Urinary bladder (tissue), 4 donors: ENCODE data around the gene MAGI3. TPM values are rescaled to one million over a fixed set of nuclear protein-coding genes. Genes with fewer than 3 reads are reported as not detected.
"Not testable (repeated sequence)": the region's sequence is repeated elsewhere in the genome, so short reads cannot be mapped to it uniquely, and the experiment has no call there.

Source experiments
- DNase-seq: peaks from one replicate; pipeline ENCODE4 v3.0.0-alpha.2; 2015; ENCODE audit errors: extremely low spot score
- H3K27ac ChIP-seq: one replicate; pipeline ENCODE4 v1.5.1; 2013; ENCODE audit warnings: low read depth, mild to moderate bottlenecking, moderate library complexity
- H3K36me3 ChIP-seq: one replicate; pipeline ENCODE4 v1.6.1; 2013; ENCODE audit warnings: mild to moderate bottlenecking, moderate library complexity; ENCODE audit not compliant: insufficient read depth
- H3K4me1 ChIP-seq: one replicate; pipeline ENCODE4 v1.6.1; 2013; ENCODE audit warnings: mild to moderate bottlenecking, moderate library complexity; ENCODE audit not compliant: insufficient read depth
- H3K4me3 ChIP-seq: one replicate; pipeline ENCODE4 v1.5.1; 2013; ENCODE audit warnings: low read depth, low read length
- WGBS: extraction: QIAGEN DNeasy Blood & Tissue Kit; methylation state at CpG from one replicate; pipeline ENCODE4 v1.1.7; 2013; 5-methylcytosine and 5-hydroxymethylcytosine counted together
- polyA plus RNA-seq: library from polyadenylated mRNA; stranded (reverse); fragments of 200-250 nt; gene quantifications from one replicate; pipeline ENCODE4 v1.2.3, GENCODE V29; 2013
- total RNA-seq: library from RNA; depleted of rRNA; stranded (reverse); fragments of >200 nt; gene quantifications from one replicate; pipeline ENCODE4 v1.2.3, GENCODE V29; 2014
- donor health status: healthy with polysubstance abuse.
- donor health status: healthy.

MAGI3 gene
- total and polyA plus RNA-seq, 2 donors = 6.1 to 34.7 TPM

DNA sequence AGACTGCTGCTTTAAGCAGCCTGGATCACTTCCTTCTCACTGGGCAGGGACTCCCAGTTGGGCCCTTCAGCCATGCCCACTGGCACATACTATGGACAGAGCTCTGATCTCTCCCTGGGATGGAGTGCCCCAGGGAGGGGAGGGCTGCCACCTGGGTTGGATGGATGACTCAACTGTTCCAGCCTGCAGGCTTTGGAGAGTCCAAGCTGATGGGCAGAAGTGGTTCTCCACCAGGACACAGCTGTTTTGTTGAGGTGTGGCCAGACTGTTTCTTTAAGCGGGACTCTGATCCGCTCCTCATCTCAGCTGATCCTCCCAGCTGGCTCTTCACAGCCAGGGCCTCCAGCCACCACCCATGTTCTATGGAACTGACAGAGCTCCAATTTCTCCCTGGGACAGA lies 166.9 kb downstream of the MAGI3 start:
- 100% methylated on average over 2 of the region's 2 CpGs for WGBS
- no peak for DNase-seq
- no peak overlapping the region for H3K4me3 ChIP-seq
- no peaks in the 10 kb centered on the region for H3K4me1 ChIP-seq
- no peaks in the 10 kb centered on the region for H3K36me3 ChIP-seq
- no peak overlapping the region for H3K27ac ChIP-seq

GRCh38 chr1:113565621-113566020 lies 175.3 kb downstream of the MAGI3 start:
- Histone ChIP-seq H3K27ac (no peak overlapping the region), H3K36me3 (no peaks in the 10 kb centered on the region), H3K4me3 (no peak overlapping the region), H3K4me1 (no peaks in the 10 kb centered on the region)
- DNase-seq = no peak

- Histone ChIP-seq H3K36me3 (no peaks in the 10 kb centered on the region), H3K4me3 (no peak overlapping the region), H3K27ac (no peak overlapping the region), H3K4me1 (no peaks in the 10 kb centered on the region)
- no peak for DNase-seq
Measured at GRCh38 chr1:113567427-113567826, 177.1 kb downstream of the MAGI3 start.

- not testable (repeated sequence) for H3K4me1 ChIP-seq, H3K4me3 ChIP-seq, H3K36me3 ChIP-seq, DNase-seq, H3K27ac ChIP-seq
- WGBS = 93% methylated on average over 6 of the region's 6 CpGs
Measured at GRCh38 chr1:113575744-113576260, 185.5 kb downstream of the MAGI3 start.

DNA sequence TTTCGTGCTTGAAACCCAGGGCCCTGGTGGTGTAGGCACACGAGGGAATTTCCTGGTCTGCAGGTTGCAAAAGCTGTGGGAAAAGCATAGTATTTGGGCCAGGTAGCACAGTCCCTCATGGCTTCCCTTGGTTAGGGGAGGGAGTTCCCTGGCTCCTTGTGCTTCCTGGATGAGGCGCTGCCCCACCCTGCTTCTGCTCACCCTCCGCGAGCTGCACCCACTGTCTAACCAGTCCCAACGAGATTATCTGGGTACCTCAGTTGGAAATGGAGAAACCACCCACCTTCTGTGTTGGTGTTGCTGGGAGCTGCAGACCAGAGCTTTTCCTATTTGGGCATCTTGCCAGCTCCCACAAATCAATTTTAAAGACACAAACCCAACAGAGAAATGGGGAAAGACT lies 186.0 kb downstream of the MAGI3 start:
- Histone ChIP-seq H3K4me3 (no peak overlapping the region), H3K4me1 (no peaks in the 10 kb centered on the region), H3K36me3 (no peaks in the 10 kb centered on the region), H3K27ac (no peak overlapping the region)
- WGBS = 84% methylated on average over 6 of the region's 6 CpGs
- peak; percentile 35 for DNase-seq

- DNase-seq = no peak
- 84% methylated on average over 2 of the region's 2 CpGs for WGBS
- H3K27ac ChIP-seq = no peak overlapping the region
- H3K4me1 ChIP-seq = no peaks in the 10 kb centered on the region
- no peak overlapping the region for H3K4me3 ChIP-seq
- no peaks in the 10 kb centered on the region for H3K36me3 ChIP-seq
Measured at GRCh38 chr1:113579256-113580018, 189.1 kb downstream of the MAGI3 start.

- 95% methylated on average over 1 of the region's 1 CpG for WGBS
- Histone ChIP-seq H3K4me3 (no peak overlapping the region), H3K4me1 (no peaks in the 10 kb centered on the region), H3K27ac (no peak overlapping the region), H3K36me3 (no peaks in the 10 kb centered on the region)
- DNase-seq = no peak
Measured at GRCh38 chr1:113581323-113581722, 191.0 kb downstream of the MAGI3 start.

DNA sequence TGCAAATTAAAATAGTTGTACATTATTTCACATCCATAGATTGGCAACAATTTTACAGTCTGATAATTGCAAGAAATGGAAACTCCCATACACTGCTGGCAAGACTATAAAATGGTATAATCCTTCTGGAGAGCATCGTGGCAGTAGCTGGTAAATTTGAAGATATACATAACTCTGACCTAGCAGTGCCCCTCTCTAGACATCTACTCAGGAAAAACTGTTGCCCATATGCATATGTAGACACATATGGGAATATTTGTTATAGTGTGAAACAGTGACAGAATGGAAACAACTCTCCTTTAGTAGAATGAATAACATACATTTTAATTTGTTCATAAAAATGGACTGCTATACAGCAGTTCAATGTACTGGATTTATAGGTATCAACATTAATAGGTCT lies 191.8 kb downstream of the MAGI3 start:
- no peak for DNase-seq
- H3K36me3 ChIP-seq = no peaks in the 10 kb centered on the region
- 87% methylated on average over 1 of the region's 1 CpG for WGBS
- no peaks in the 10 kb centered on the region for H3K4me1 ChIP-seq
- H3K27ac ChIP-seq = no peak overlapping the region
- no peak overlapping the region for H3K4me3 ChIP-seq

- WGBS = 79% methylated on average over 5 of the region's 5 CpGs
Measured at GRCh38 chr1:113587475-113587874, 197.2 kb downstream of the MAGI3 start.

GRCh38 chr1:113592230-113592629 lies 201.9 kb downstream of the MAGI3 start:
- WGBS = 97% methylated on average over 1 of the region's 1 CpG
- DNase-seq = no peak
- no peak overlapping the region for H3K27ac ChIP-seq
- no peaks in the 10 kb centered on the region for H3K4me1 ChIP-seq
- peaks cover 3% of the 10 kb centered on the region for H3K36me3 ChIP-seq
- H3K4me3 ChIP-seq = no peak overlapping the region

More at GRCh38 chr1:113587475-113587874, 197.2 kb downstream of the MAGI3 start:
- DNase-seq = no peak
- Histone ChIP-seq H3K4me1 (no peaks in the 10 kb centered on the region), H3K36me3 (no peaks in the 10 kb centered on the region), H3K4me3 (no peak overlapping the region), H3K27ac (no peak overlapping the region)

DNA sequence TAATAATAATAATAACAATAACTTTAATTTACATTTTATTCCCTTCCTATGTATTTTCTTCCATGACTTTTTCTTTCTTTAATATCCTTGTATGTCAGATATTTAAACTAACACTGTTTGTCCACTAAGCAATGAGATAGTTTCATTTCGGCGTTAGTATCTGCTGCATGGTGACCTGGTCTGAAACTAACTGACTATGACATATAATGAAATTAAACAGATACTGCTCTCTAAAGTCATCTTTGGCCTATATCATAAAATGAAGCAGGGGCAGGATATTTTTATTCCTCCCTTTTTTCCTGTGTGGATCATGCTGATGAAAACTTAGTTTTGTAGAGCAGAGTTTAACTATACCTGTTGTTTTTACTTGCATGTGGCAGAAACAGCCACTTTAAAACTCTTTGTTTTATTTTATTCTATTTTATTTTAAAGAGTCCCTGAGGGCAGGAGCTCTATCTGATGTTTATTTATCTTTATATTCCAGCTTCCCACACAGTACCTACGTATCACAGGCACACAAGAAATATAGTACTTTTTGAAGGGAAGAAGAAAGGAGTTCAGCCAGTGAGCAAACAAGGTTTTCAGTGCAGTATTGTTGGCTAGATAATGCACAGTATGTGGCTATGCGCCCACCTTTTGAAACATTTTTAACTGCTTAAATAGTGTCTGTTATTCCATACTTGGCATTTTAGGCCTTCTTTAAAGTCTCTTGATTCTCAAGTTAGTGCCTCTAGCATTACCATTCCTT lies 203.4 kb downstream of the MAGI3 start:
- no peak overlapping the region for H3K27ac ChIP-seq
- no peak for DNase-seq
- no peaks in the 10 kb centered on the region for H3K4me1 ChIP-seq
- H3K36me3 ChIP-seq = peaks cover 3% of the 10 kb centered on the region
- no peak overlapping the region for H3K4me3 ChIP-seq
- 60% methylated on average over 4 of the region's 4 CpGs for WGBS

GRCh38 chr1:113604466-113604865 lies 214.2 kb downstream of the MAGI3 start:
- not testable (repeated sequence) for H3K4me1 ChIP-seq, H3K36me3 ChIP-seq, H3K27ac ChIP-seq, H3K4me3 ChIP-seq, DNase-seq
- 99% methylated on average over 5 of the region's 5 CpGs for WGBS

DNA sequence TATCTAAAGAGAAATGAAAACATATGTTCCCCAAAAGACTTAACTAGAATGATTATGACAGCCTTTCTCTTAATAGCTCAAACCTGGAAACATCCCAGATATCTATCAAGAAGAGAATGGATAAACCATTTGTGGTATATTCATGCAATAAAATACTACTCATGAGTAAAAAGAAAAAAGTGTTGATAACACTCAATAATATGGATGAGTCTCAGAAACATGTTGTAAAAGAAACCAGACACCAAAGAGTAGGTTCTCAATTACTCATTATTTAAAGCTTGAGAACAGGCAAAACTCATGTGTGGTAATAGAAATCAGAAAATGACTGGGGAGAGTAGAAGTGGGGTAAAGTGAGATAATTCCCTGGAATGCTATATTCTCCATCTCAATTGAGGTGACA lies 214.8 kb downstream of the MAGI3 start:
- DNase-seq = no peak

DNA sequence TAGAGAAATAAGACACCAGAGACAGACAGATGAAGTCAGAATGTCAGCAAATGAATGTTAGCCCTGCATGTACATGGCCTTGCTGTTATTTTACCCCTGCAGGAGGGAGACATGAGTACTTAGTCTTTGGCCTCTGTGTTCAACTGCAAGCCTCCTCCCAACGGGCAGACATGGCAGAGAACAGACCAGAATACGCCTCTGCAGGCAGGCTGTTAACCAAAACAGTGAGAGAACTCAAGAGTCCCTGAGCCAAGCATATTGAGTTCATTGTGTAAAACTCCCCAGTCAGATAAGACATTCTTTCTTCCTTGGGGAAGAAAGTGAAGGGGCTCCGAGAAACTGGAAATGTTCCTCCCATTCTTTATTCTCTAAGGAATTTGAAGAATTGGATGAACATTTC lies 218.1 kb downstream of the MAGI3 start:
- 63% methylated on average over 3 of the region's 3 CpGs for WGBS
- no peak for DNase-seq
- Histone ChIP-seq H3K36me3 (no peaks in the 10 kb centered on the region), H3K4me3 (no peak overlapping the region), H3K27ac (no peak overlapping the region), H3K4me1 (no peaks in the 10 kb centered on the region)

More for the DNA sequence above, 214.8 kb downstream of the MAGI3 start:
- Histone ChIP-seq H3K36me3 (no peaks in the 10 kb centered on the region), H3K27ac (no peak overlapping the region), H3K4me1 (no peaks in the 10 kb centered on the region), H3K4me3 (no peak overlapping the region)
